AG04449 (cell line): ENCODE results near the gene CEP43.

Source experiments
- CTCF ChIA-PET: fragments of 350-600 bp; formaldehyde crosslinking; extraction: SDS; loops from one replicate; lab custom pipeline; 2021; ENCODE audit warnings: antibody characterized with exemption; lab: Yijun Ruan, JAX
- POLR2A ChIA-PET: fragments of 400-600, 350-600 bp; formaldehyde crosslinking; extraction: SDS; loops from one replicate; lab custom pipeline; 2020; ENCODE audit warnings: antibody characterized with exemption, inconsistent platforms; lab: Yijun Ruan, JAX
- DNase-seq: peaks from one replicate; pipeline ENCODE4 v3.0.0-alpha.2; 2010; ENCODE audit warnings: low read depth, low spot score
- H3K4me3 ChIP-seq: 2 replicates; pipeline ENCODE4 v1.5.1; 2011; ENCODE audit warnings: low read depth, mild to moderate bottlenecking, control low read depth, low read length
- CTCF ChIP-seq: IDR thresholded peaks from one replicate; pipeline ENCODE4 v1.5.1; 2011; ENCODE audit warnings: mild to moderate bottlenecking, moderate library complexity, low read length, control low read depth, inconsistent platforms; ENCODE audit not compliant: insufficient read depth; ENCODE audit errors: missing control alignments

The CEP43 gene

GRCh38 chr6:166960609-166960978 is 38.6 kb upstream of the CEP43 start:
- POLR2A ChIA-PET = no interaction called here
- CTCF ChIA-PET = interaction anchor here (0.8 to 2.9 kb wide), 3 partner anchors 9 to 175 kb away, joined by 3 to 9 read pairs (median 3); no protein-coding TSS in a partner anchor
- TF ChIP-seq CTCF = no peak

GRCh38 chr6:166966268-166966667 is 32.9 kb upstream of the CEP43 start:
- DNase-seq = no peak
- H3K4me3 ChIP-seq = no peak overlapping the region
- no peak for TF ChIP-seq CTCF
- CTCF ChIA-PET = interaction anchor here (1.3 kb wide), 2 partner anchors 10 to 24 kb away, joined by 3 to 4 read pairs; partner anchors contain the start of gene RNASET2
- POLR2A ChIA-PET = no interaction called here

More at GRCh38 chr6:166960609-166960978, 38.6 kb upstream of the CEP43 start:
- DNase-seq = no peak
- H3K4me3 ChIP-seq = no peak overlapping the region

- CTCF ChIA-PET = no interaction called here
- TF ChIP-seq CTCF = no peak
- POLR2A ChIA-PET = no interaction called here
- H3K4me3 ChIP-seq = no peak overlapping the region
- DNase-seq = no peak
Observed at GRCh38 chr6:166969390-166970002, 29.7 kb upstream of the CEP43 start.

GRCh38 chr6:166970091-166970490 is 29.1 kb upstream of the CEP43 start:
- no peak for DNase-seq
- no peak overlapping the region for H3K4me3 ChIP-seq
- ChIA-PET CTCF (interaction anchor here (1.4 kb wide), 1 partner anchor 19 kb away, joined by 4 read pairs; no protein-coding TSS in a partner anchor), POLR2A (no interaction called here)
- TF ChIP-seq CTCF = no peak

GRCh38 chr6:166970776-166971175 is 28.4 kb upstream of the CEP43 start:
- TF ChIP-seq CTCF = no peak
- H3K4me3 ChIP-seq = no peak overlapping the region
- no peak for DNase-seq
- CTCF ChIA-PET = interaction anchor here (0.9 to 1.5 kb wide), 4 partner anchors 14 to 195 kb away, joined by 3 to 4 read pairs (median 4); partner anchors contain the start of gene RNASET2
- POLR2A ChIA-PET = no interaction called here

GRCh38 chr6:166971271-166971670 is 27.9 kb upstream of the CEP43 start:
- ChIA-PET POLR2A (no interaction called here), CTCF (interaction anchor here (0.9 to 1.5 kb wide), 4 partner anchors 15 to 195 kb away, joined by 3 to 4 read pairs (median 4); partner anchors contain the start of gene RNASET2)
- no peak for TF ChIP-seq CTCF
- no peak for DNase-seq
- H3K4me3 ChIP-seq = no peak overlapping the region
